Activated CD8-positive, alpha-beta memory T cell treated with anti-CD3 and anti-CD28 coated beads for 24 hours (primary cell): Measurements from ENCODE around the gene AMN.
A peak's percentile ranks its signal among the peaks of the same experiment; 100 is the strongest.

Experiments used
- DNase-seq: peaks from one replicate; pipeline ENCODE4 v3.0.0-alpha.2; 2020

AMN gene

DNA sequence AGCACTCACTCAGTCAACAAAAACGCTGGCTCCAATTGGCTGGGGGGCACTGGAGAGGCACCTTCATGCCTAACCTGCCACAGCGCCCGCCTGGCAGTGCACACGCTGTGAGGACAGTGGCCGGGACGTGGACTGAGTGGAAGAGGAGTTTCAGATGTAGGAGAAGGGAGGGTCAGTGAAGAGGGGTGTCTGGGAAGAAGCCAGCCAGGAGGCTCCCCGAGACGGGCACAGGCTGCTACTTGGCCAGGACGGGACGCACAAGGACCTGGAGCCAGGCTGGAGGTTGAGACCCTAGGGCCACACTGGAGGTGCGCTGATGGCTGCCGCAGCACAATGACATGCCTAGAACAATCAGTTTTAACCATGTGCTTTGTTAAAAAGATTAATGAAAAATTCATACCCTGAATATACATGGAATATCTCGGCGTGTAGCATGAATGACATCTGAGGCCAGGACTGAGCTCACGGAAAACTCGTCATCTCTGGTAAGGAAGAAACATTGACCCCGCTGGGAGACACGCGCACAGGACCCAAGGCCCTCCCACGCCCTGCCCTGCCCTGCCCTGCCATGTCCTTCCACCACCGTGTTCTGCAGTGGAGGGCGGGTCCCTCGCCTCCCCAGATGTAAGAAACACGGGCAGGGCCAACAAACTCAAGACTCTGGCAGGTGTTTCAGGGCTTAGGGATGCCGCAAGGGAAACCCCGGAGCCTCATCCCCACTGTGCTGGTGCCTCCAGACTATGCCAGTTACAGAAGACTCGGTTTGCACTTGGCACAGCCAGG is 25.0 kb downstream of the AMN start:
- no peak for DNase-seq

DNA sequence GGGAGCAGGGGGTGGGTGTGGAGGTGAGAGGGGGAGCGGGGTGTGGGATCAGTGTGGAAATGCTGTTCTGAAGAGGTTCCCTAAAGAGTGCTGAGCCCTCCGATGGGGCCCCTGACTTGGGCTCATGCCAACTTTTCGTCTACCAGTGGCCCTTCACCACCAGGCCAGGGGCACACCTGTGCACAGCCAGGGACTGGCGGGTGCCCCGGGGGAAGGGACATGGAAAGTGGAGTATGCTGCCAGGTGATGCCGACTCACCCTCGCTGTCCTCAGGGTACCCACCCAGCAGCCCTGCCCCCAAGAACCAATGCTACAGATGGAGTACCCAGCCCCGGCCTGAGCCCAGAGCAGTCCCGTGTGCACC is 26.2 kb downstream of the AMN start:
- DNase-seq = no peak

DNA sequence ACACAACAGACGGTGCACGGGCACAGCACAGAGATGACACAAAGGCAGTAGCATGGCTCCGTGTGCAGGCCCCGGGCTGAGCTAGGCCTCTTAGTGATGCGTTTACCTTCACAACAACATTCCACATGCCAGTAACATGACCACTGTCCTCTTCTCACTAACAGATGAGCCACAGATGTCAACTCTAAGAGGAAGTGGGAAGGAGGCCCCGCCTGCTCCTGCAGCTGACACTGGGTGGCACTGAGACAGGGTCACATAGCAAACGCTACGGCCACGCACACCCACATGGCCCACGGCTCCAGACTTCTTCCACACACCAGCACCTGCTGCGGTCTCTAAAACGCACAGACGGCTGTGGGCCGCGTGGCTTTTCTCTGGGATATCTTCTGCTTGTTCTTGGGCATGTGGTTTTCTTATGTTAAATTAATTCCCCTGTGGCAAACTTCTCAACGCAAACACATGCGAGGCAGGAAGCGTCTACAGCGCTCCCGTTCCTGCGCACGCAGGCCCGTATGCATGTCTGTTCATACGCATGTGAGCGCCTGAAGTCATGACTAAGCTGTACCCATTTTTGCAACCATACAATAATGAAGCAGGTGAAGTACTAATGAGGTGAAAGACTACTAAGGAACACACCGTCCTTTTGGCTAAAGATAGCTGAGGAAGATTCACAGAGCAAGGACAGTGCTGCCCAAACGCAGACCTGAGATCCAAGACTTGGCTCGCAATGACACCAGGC is 26.8 kb downstream of the AMN start:
- peak; percentile 75 for DNase-seq

DNA sequence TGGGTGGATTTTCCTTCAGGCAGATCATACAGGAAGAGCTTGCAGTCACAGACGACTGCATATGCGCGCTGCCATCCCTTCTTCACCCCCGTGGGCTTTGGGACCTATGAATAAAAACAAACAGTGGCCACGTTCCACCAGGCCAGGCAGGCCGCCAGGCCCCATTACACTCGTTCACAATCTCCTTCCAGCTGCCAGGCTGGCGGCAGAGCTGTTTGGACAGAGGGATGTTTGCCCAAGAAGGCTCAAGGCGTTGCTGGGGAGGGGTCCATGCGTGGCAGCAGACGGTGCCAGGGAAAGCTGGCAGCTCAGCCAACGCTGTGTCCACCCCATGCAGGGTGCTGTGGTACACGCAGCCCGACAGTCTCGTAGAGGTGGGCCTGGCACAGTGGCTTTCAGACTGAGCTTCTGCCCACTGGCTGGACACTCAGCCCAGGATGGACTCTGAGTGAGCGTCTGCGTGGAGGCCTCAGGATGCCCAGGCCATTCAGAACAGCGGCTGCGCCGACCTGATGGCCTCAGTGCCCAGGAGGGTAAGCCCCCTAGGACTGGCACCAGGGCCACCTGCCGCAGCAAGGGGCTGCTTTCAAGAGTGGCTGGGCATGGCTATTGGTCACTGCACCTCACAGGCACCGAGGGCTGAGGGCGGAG is 27.5 kb downstream of the AMN start:
- DNase-seq = no peak

DNA sequence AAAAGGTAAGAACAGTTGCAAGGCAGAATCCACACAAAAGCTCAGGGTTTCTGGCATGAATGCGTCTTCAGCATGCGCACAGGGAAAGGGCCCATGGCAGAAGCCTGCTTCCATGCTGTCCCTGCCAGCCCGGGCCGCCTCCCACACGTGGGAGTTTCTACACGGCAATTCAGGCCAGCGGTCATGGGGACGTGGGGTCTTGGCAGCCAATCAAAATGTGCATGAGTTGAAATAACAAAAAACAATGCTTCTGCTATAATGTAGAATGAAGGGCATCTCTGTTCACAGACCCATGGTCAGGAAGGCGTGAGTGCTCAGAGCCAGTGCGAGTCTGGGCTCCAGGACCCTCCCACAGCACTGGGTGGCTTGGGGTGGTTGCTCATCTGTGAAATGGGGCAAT is 28.6 kb downstream of the AMN start:
- no peak for DNase-seq

DNA sequence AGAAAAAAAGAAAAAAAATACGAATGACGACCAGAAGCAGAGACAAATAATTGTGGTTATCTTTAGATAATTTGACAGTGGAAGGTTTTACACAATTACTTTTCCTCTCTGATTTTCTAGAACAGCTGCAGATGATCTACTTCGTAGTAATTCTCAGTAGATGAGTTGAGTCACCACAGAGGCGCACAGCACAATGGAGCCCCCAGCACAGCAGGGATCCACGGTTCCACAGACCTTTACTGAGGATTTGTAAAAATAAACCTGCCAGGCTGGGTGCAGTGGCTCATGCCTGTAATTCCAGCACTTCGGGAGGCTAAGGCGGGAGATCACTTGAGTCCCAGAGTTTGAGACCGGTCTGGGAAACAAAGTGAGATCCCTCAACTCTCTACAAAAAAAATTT is 29.3 kb downstream of the AMN start:
- no peak for DNase-seq

DNA sequence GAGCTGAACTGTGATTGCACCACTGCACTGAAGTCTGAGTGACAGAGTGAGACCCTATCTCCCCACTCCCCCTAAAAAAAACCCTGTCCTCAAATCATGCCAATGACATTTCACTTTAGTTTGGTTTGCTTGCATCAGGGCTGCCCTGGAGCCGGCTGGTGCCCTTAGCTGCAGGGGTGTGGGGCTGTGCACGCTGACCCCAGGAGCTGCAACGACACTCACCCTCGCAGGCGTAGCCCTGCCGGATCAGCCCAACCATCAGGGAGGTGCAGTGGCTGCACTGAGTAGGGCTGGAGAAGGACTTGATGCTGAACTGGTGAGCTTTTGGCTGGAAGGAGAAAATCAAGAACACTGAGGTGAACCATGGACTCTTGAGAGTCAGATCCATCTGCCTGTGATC is 29.8 kb downstream of the AMN start:
- DNase-seq = no peak

DNA sequence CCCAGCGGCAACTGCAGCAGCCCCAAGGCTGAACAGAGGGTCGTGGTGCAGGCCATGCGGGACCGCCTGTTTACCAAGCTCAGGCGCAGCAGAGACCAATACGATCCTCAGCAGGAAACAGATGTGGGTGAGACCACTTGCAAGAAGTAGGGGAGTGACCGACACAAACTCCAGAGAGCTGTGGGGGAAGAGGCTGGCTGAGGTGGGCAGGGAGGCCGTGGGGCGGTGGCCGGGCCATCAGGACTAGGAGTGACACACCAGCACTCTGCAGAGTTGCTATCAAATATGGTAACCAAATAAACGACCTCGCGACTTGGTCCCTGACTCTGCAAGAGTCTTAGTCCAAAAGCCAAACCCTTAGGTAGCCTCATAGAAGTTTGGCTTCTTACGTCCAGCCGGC is 30.6 kb downstream of the AMN start:
- DNase-seq = no peak

DNA sequence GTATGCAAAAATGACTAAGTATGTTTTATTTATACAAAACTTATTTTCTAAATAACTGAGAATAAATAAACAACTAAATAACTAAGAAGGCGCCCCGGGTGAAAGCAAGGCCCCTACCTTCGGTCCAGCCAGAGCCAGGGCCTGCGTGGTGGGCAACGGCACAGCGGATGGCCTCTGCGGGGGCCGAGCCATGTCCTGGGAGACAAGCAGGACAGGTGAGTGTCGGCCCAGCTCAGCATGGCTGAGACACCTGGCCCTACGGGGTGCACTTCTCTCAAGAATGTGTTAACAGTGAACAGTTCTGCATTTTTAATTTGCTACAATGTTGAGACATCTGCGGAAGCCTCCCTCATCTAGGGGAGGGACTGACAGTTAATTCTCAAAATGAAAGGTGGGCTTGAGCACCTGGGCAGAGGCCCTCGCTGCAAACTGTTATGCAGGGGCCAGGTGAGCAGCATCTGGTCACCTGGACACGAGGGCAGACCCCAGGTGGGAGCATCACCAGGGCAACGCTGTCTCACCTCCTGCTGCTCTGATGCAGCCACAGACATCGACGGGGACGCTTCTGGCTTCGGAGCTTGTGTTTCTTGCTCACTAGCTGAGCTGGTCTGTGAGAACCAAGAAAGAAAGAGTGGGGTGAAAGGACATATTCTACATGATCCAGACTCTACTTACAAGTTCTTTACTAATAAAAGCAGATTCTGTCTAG is 31.8 kb downstream of the AMN start:
- no peak for DNase-seq

DNA sequence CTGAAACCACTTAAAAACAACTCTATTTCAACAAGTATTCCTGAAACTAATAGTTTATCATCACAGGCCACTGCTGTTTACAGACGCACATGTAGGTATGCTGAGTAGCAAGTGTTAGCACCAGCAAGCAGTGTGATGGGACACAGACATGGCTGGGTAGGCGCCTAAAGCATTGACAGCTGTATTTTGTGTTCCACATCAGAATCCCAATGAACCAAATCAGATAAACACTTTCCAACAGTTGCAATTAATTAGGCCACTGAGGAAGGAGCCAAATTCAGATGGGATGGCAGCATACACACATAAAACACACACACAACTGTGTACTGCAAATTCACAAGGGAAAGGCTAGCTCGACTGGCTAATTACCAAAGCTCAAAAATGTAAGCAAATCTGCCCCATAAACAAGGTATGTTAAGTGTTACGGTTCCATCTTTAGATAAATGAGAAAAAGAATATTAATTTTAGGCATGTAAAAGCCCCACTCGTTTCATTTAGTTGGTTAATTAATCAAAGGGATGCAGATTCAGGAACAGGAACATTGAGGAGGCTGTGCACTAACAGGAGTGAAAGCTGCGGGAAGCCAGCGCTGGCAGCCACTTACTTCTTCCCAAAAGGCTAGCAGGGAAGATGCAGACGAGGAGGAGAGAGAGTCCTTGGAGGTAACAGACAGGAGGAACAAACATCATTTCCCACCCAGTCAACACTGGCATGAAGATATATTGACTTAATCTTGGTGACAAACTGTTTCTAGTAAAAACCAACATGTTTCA is 33.4 kb downstream of the AMN start:
- DNase-seq = no peak

DNA sequence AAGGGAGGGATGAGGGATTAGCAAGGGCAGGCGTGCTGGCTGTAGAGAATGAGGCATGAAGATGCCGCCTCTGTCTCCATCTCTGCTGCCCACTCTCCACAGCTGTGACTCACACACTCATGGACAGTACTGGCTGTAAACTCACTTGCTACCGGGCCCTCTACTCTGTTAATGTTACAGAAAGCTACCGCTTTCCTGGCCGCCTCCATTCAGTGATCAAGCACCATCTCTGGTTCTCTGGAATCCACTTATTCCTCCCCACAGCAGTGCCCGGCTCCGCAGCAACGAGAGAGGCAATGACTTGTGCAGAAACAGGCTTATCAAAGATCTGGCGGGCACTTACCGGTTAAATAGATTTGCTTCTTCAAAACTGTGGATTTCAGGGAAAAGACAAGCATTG is 34.8 kb downstream of the AMN start:
- DNase-seq = no peak

DNA sequence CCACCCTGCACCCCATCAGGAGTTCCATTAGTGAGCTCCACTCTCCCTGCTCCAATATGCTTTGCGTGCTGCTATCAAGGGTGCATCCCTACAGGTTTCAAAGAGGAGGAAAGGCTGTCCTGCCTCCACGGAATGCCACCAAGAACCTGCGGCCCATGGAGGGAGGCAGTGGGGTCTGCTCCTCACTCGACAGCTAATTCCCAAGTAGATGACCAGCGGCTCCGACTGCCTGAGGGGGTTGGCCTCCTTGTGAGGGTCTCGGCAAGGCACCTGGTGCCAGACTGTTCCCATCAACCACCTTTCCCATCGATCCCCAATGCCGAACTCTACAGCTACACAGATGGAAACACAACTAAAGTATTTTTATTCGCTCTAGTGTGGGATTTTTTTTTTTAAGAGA is 36.0 kb downstream of the AMN start:
- no peak for DNase-seq

DNA sequence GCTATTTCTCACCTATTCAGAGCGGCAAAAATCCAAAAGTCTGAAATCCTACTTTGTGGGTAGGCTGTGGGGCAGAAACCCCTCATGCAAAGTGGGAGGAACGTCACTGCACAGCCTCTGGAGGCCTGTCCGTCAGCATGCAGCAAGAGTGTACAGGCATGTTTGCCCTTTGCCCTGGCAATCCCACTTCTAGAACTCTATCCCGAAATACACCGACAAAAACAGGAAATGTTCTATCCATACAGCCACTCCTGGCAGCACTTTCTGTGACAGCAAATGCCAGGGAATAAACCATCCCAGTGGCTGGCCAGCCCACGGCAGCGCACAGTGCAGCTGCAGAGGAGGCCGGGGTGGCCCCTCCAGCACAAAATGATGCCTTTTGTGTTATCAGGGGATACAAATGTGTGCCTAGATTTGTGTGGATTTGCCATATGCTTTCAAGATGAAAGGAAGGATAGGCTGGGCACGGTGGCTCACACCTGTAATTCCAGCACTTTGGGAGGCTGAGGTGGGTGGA is 39.7 kb downstream of the AMN start:
- no peak for DNase-seq

DNA sequence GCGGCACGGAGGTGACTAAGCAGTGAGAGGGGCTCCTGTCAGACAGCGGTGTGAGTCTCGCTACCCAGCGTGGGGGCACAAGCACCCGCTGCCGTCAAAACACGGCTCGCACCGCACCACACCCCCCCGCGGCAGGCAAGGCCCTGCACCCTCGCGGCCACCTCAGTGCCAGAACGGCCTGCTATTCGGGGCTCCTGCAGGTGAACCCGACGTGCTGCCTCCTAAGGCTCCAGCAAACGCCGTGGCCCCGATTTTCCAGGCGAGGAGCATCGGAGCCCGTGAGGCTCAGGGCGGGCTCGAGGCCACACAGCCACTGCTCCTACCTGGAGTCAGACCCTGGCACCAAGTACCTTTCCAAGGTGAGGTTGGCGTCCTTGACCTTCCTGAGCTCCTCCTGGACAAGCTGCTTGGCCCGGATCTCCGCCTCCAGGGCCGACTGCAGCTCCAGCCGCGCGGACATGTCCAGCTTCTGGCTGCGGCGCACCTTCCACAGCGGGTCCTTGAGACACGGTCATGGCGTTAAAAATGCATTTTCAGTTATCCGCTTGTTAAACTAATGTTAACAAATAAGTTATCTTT is 41.8 kb downstream of the AMN start:
- no peak for DNase-seq

DNA sequence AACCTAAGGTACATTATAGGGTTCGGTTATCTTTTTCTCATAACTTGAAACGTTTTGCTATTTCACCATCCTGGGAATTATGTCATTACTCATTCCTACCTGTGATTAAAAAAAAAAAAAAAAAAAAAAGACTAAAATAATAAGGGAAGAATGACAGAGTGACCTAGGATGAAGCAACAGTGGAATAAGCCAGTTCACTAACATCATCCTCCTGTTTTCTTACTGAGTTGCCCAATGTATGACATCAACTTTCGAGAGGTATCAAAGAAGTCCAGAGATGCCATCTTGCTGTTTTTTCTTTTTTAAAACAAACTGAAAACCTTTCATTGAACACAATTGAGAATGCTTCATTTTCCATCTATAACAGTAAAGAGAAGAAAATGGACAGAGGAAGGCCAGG is 42.8 kb downstream of the AMN start:
- no peak for DNase-seq

DNA sequence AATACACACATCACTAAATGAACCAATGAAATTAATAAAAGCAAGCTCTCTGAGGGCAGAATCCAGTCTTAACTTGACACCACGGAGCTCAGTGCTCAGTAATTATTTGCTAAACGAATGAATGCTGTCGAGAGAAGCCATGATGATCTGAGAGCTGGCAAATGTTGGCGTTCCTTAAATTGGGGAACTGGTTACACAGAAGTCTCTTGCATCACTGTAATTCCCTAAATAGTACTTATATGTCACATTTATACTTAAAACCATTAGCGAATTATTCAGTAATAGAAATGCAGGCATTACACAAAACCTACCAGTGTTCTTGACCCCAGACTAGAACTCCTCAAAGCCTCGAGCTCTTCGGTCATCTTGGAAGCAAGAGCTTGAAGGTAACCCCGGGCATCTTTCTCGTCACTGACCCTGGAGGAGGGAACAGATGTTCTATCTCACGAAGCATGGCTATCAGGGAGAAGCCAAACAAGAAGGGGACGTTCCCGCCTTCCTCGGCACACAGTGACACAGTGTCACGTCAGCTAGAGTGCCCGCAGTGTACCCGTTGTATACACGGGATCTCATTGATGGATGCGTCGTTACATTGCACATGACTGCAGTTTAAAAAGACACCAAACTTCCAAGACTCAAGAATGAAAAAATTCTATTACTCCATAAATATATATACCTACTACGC is 43.6 kb downstream of the AMN start:
- no peak for DNase-seq

DNA sequence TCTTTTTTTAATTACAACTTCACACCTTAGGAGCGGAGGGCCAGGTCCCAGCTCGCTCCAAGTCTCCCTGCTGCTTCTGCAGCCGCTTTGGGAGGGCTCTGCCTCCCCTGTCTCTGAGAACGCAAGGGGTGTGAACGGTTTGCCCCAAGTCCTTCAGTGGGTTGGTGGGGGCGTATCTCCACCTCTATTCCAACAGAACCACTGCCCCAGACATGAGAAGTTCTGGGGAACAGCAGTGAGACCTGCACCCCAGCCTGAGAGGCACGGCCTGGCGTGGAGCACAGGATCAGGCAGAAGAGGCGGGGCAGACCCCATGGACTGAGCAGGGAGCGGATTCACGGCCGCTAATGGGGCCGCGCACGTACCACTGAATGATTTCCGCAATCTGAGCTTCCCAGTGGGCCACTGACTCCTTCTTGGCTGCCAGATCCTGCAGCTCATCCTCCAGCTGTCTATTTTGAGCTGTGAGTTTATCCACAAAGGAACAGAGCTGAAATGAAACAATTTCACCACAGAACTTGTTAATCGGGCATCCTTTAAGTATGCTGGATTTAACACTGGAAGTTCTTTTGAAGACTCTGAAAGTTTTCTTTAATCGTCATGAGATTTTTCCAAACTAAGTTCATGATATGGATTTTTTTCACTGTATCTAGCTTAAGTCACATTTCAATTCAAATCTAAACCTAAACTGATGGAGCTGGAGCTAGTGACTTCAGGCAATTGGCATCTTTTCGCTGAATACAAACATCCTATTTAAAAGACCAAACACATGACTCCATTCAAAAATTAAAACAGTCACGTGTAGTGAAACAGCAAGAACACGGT is 44.4 kb downstream of the AMN start:
- DNase-seq = no peak

DNA sequence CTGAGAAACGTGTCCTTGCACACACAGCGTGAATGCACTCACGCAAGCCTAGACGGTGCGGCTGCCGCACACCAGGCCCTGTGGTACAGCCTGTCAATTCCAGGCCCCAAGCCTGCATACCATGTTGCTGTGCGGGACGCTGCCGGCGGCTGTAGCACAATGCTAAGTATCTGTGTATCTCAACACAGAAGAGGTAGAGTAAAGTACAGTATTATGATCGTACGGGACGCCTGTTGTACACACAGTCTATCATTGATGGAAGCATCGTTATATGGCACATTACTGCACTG is 45.0 kb downstream of the AMN start:
- no peak for DNase-seq

DNA sequence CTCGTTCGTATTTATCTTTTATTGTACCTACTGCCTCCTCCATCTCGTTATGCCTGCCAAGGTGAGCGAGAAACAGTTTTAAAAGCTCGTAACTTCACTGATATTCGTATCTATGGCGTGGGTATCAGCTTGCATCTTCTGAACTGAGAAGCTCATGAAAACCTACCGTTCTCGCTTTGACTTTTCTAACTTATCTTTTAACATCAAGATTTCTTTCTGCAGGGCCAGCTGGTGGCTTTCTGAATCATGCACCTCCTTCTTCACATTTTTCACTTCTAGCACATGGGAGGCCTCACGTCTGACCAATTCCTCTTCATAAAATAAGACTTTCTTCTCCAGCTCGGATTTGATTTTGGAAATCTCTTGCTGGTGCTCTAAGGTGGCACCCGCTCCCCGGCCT is 45.8 kb downstream of the AMN start:
- DNase-seq = no peak

DNA sequence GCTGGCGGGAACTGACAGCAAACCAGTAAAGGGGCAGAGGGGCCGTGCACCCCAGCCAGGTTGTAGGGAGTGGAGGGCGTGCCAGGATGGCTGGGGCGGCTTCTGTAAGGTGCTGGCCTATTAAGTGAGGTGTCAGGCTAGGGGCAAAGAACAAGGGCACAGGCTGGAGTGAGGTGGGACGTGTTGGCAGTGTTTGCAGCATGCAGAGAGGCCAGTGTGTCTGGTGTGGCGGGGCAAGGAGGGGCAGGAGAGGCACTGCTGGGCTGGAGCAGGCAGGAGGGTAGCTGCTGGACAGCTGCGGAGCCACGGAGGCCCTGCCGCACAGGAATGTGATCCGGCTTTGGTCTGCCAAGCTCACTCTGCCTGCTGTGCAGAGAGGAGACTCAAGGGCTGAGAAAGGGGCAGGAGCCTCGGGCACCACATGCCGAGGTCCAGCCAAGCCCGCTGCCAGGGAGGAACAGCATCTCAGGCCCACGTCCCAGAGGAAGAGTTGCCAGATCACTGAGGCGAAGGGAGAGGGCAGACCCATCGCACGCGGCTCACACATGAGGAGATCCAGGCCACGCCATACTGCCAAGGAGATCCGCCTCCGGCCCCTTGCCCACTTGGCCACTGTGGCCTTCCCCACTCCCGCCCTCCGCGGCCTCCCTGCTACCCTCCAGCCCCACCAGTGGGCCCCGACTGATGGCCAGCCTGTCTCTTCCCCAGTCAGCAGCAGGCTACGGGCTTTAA is 46.8 kb downstream of the AMN start:
- DNase-seq = no peak
